ENCODE measurements around the gene DSCAML1. TPM values are rescaled to one million over a fixed set of nuclear protein-coding genes. Genes with fewer than 3 reads are reported as not detected.

DSCAML1 gene
- total and polyA plus RNA-seq, 2 of the 8 experiments (the other 6 are each of a cell fraction or from before 2014, with no cell fraction given) = 0.19 to 0.24 TPM

DNA sequence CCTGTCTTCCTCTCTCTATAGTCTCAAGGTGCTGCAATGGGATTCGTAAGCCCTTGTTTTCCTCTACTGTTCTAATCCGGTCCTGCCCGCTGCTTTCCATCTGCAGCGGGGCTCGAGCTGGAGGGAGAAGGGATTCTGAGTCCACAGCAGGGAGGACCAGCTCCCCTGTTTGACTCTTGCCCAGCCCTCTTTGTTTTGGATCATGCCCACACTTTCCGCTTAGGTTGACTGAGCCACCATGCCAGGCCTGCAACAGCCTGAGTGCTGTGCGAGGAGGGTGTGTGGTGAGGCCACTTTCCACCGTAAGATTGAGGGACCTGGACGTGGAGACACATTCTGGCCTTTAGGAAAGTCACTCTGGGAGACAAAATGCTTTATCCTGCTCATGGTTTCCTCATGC lies 411.1 kb downstream of the DSCAML1 start (continued):
- TF ChIP-seq, protein P1, sequence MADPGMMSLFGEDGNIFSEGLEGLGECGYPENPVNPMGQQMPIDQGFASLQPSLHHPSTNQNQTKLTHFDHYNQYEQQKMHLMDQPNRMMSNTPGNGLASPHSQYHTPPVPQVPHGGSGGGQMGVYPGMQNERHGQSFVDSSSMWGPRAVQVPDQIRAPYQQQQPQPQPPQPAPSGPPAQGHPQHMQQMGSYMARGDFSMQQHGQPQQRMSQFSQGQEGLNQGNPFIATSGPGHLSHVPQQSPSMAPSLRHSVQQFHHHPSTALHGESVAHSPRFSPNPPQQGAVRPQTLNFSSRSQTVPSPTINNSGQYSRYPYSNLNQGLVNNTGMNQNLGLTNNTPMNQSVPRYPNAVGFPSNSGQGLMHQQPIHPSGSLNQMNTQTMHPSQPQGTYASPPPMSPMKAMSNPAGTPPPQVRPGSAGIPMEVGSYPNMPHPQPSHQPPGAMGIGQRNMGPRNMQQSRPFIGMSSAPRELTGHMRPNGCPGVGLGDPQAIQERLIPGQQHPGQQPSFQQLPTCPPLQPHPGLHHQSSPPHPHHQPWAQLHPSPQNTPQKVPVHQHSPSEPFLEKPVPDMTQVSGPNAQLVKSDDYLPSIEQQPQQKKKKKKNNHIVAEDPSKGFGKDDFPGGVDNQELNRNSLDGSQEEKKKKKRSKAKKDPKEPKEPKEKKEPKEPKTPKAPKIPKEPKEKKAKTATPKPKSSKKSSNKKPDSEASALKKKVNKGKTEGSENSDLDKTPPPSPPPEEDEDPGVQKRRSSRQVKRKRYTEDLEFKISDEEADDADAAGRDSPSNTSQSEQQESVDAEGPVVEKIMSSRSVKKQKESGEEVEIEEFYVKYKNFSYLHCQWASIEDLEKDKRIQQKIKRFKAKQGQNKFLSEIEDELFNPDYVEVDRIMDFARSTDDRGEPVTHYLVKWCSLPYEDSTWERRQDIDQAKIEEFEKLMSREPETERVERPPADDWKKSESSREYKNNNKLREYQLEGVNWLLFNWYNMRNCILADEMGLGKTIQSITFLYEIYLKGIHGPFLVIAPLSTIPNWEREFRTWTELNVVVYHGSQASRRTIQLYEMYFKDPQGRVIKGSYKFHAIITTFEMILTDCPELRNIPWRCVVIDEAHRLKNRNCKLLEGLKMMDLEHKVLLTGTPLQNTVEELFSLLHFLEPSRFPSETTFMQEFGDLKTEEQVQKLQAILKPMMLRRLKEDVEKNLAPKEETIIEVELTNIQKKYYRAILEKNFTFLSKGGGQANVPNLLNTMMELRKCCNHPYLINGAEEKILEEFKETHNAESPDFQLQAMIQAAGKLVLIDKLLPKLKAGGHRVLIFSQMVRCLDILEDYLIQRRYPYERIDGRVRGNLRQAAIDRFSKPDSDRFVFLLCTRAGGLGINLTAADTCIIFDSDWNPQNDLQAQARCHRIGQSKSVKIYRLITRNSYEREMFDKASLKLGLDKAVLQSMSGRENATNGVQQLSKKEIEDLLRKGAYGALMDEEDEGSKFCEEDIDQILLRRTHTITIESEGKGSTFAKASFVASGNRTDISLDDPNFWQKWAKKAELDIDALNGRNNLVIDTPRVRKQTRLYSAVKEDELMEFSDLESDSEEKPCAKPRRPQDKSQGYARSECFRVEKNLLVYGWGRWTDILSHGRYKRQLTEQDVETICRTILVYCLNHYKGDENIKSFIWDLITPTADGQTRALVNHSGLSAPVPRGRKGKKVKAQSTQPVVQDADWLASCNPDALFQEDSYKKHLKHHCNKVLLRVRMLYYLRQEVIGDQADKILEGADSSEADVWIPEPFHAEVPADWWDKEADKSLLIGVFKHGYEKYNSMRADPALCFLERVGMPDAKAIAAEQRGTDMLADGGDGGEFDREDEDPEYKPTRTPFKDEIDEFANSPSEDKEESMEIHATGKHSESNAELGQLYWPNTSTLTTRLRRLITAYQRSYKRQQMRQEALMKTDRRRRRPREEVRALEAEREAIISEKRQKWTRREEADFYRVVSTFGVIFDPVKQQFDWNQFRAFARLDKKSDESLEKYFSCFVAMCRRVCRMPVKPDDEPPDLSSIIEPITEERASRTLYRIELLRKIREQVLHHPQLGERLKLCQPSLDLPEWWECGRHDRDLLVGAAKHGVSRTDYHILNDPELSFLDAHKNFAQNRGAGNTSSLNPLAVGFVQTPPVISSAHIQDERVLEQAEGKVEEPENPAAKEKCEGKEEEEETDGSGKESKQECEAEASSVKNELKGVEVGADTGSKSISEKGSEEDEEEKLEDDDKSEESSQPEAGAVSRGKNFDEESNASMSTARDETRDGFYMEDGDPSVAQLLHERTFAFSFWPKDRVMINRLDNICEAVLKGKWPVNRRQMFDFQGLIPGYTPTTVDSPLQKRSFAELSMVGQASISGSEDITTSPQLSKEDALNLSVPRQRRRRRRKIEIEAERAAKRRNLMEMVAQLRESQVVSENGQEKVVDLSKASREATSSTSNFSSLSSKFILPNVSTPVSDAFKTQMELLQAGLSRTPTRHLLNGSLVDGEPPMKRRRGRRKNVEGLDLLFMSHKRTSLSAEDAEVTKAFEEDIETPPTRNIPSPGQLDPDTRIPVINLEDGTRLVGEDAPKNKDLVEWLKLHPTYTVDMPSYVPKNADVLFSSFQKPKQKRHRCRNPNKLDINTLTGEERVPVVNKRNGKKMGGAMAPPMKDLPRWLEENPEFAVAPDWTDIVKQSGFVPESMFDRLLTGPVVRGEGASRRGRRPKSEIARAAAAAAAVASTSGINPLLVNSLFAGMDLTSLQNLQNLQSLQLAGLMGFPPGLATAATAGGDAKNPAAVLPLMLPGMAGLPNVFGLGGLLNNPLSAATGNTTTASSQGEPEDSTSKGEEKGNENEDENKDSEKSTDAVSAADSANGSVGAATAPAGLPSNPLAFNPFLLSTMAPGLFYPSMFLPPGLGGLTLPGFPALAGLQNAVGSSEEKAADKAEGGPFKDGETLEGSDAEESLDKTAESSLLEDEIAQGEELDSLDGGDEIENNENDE (IDR thresholded peaks at IDR 0.05; ENCODE audit: insufficient replicate concordance, low read length) = no peak
- TF ChIP-seq CBX8 (IDR thresholded peaks at IDR 0.05; ENCODE audit: borderline replicate concordance, low read depth, low read length) (no peak), TAF7 (optimal IDR thresholded peaks at IDR 0.05; ENCODE audit: borderline replicate concordance, low read depth, low read length) (no peak)

All from H1 (cell line).